HG02798 (cell line): ENCODE results near the gene TIMM10.
"Not testable (repeated sequence)": the region's sequence is repeated elsewhere in the genome, so short reads cannot be mapped to it uniquely, and the experiment has no call there.

Experiments used
- ATAC-seq: cut with Tn5 transposase; IDR thresholded peaks from one replicate; pipeline ENCODE4 v1.9.1; 2021; ENCODE audit warnings: mild to moderate bottlenecking; ENCODE audit not compliant: unreplicated experiment, poor library complexity

TIMM10 gene

GRCh38 chr11:57543593-57543992 is 13.0 kb upstream of the TIMM10 start:
- no peak for ATAC-seq

DNA sequence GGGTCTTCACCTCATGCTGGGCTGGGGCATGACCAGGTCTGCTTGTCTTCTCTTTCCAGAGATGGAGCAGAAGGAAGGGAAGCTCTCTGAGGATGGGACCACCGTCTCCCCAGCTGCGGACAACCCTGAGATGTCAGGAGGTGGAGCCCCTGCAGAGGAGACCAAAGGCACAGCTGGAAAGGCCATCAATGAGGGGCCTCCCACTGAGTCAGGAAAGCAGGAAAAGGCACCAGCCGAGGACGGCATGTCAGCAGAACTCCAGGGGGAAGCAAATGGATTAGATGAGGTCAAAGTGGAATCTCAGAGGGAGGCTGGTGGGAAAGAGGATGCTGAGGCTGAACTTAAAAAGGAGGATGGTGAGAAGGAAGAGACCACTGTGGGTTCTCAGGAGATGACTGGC is 12.0 kb upstream of the TIMM10 start:
- ATAC-seq = no peak

DNA sequence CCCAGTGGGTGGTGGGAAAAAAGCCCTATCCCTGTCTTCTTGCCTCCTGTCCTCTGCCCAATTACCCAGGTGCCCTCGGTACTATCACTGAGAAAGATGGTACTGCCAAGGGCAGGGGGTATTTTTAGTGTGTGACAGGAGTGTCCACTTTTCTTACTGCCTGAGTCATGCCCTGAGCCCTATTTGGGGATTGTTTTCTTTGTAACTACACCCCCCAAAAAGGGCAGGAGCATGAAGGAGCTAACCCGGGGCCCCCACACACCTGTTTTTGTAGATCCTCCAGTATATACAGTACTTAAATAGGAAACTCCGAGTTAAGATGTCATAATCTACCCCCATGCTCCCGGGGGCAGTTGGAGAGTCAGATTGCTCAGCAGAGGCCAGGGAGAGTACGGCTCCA is 10.6 kb upstream of the TIMM10 start:
- no peak for ATAC-seq

GRCh38 chr11:57539342-57539741 is 8.8 kb upstream of the TIMM10 start:
- no peak for ATAC-seq

- ATAC-seq = no peak
These were observed 6.5 kb upstream of the TIMM10 start, which contains the start of gene SMTNL1 for GRCh38 chr11:57536947-57537619. Gene SMTNL1, plus strand, starts transcription at chr11:57537595. Its CDS starts 5,048 bp downstream, at chr11:57542643.

GRCh38 chr11:57534449-57534848 is 3.9 kb upstream of the TIMM10 start:
- not testable (repeated sequence) for ATAC-seq

- ATAC-seq = no peak
These were observed 349 bp downstream of the TIMM10 start for GRCh38 chr11:57530215-57530595.

GRCh38 chr11:57529012-57529411 is 1.5 kb downstream of the TIMM10 start:
- no peak for ATAC-seq

- peak; percentile 18 for ATAC-seq
These were observed 3.4 kb downstream of the TIMM10 start for GRCh38 chr11:57527056-57527631.

DNA sequence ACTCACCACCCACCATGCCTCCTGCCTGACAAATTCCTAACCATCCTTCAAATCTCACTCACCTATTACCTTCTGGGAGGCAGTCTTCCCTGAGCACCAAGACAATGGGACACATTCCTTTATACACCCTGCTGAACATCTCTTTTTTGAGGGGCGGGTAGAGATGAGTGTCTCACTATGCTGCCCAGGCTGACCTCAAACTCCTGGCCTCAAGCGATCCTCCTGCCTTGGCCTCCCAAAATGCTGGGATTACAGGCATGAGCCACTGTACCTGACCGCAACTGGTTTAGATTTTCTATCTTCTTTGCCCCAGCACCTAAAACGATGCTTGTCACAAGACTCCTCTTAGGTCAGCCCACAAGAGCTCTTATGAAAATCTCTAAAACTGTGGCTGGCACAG is 7.1 kb downstream of the TIMM10 start:
- ATAC-seq = no peak

DNA sequence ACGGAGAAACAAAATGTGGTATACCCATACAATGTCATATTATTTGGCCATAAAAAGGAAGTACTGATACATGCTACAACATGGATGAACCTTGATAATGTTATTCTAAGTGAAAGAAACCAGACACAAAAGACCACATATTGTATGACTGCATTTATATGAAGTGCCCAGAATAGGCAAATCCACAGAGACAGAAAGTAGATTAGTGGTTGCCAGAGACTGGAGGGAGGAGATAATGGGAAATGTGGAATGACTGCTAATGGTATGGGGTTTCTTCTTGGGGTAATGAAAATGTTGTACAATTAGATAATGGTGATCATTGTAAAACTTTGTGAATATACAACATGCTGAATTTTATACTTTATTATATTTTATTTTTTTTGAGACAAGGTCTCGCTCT is 9.4 kb downstream of the TIMM10 start:
- ATAC-seq = no peak

DNA sequence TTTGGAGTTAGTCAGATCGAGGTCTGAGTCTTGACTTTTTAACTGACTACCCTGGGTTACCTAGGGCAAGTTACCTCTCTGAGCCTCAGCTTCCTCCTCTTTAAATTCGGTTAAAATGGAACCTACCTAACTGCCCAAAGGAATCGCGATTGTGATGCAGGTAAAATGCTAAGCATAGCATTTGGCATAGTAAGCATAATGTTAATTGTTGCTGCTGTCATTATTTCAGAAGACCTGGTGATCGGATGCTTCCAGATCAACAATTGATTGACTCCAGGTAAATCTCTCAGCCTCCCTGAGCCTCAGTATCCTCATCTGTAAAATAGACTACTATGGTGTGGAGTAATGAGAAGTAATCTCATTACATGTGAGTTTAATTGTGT is 14.5 kb downstream of the TIMM10 start:
- no peak for ATAC-seq

DNA sequence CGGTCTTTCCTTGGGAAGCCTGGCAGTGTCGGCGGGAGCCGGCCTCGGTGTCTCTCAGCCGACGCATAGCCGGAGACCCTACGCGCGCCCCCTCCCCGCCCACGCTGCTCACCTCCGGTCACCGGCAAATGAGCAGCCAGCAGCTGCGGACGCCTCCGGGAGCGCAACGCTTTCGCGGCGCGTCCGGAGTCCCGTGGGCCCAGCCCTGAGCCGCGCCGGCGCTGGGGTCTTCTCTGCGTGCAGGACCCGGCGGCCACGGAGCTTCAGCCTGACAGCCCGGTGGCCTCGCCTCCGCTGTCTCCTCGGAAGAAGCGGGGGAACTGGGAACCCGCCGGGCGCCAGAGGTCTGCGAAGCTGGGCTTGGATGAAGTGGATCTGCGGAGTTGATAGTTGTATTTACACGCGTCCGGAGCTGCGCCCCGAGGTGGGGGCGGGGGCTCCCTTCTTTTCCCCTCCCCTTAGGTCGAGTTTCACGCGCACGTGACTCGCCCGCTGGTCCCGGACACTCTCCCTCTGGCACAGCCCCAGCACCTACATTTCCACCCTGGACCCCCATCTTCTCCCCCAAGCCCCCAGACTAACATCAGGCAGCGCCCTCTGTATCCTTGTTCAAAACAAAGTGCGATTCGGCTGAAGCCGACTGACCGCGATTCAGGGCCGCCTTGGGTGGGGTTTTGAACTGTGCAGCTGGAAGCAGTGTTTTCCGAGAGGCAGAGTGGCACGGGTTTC is 15.1 kb downstream of the TIMM10 start, which contains the start of gene SLC43A1:
TSS of gene SLC43A1 (minus strand) at position 371 of the 729 bp plus-strand sequence. CDS start 1,591 bp downstream, outside the sequence.
- peak; percentile 55 for ATAC-seq

- ATAC-seq = peak; percentile 42
These were observed 15.8 kb downstream of the TIMM10 start for GRCh38 chr11:57514538-57515331.

DNA sequence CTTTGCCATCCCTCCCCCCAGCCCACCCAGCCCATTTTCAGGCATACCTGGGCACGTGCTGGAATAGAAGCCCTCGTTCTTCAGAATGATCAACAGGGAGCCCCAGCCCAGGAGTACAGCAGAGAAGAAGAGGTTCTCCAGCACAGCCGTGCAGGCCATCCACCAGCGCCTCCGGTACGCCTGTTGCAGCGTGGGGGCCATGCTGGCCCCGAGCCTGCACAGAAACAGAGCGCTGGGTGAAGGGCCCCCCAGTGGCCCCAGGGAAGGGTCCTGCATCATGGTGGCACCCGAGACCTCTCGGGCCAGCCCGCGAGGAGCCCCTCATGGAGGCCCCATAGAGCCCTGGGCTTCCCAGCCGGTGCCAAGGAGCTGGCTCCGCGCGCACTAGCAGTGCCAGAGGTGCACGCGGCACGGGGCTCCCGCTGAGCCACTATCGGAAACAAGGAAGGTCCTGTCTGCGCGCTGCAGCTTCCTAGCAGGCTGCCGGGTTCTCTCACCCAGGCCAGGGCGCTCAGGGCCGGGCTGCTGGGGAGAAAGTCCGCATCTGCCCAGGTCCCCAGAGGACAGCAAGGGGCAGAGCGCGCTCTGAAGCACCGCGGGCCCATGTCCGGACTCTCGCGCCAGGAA is 16.5 kb downstream of the TIMM10 start:
- peak; percentile 30 for ATAC-seq

DNA sequence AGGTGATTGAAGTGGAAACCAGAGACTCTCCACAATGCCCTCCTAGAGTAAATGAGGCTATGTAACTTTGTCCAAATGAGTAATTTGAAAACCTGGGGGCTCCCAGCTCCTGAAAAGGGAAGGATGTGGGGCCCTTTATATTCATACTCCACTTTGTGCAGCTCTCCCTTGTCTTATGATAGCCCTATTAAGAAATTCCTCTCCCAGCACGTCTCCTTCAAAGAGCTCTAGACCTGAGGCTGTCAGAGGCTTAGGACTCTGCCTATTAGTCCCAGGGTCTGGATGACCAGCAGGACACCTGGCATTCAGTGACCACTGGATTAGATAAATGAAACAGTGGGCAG is 17.1 kb downstream of the TIMM10 start:
- ATAC-seq = no peak

GRCh38 chr11:57512646-57513451 is 17.7 kb downstream of the TIMM10 start:
- no peak for ATAC-seq

DNA sequence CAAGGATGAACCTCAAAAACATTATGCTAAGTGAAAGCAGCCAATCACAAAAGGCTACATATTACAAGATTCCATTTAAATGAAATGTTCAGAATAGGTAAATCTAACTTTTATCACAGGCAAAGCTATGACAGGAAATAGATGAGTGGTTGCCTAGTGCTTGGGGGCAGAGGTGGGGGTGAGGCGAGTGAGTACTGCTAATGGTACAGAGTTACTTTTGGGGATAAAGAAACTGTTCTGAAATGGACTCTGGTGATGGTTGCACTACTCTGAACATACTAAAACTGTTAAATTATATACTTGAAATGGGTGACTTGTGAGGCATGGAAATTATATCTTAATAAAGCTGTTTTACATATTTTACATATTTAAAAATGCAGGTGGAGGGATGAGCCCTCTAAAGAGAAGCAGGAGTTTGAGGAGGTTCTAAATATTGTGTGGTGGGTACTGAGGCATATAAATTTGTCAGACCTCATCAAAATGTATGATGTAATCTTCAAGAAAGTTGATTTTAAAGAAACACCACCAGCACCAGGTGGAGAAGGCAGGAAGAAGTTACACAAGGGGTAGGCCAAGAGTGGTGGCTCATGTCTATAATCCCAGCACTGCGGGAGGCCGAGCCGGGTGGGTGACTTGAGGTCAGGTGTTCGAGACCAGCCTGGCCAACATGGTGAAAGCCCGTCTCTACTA is 18.7 kb downstream of the TIMM10 start:
- no peak for ATAC-seq
